Natural killer cell (primary cell): ENCODE results near the gene LACC1. TPM values are rescaled to one million over a fixed set of nuclear protein-coding genes. Genes with fewer than 3 reads are reported as not detected.

Experiments
- ATAC-seq, 3 donors: fragments of 150-1000 bp in 2 of 3; fragments of 200-7000 bp in 1 of 3; cut with Tn5 transposase; 1 replicate in 1 of 3; 2 replicates in 2 of 3; pipeline ENCODE4 v1.10.0; 2021; ENCODE audit warnings: mild to moderate bottlenecking in 2 of 3, moderate library complexity in 2 of 3
- DNase-seq, 2 donors: peaks; one replicate each; pipeline versions ENCODE4 v3.0.0 to v3.0.0-alpha.2; 2013 to 2021; ENCODE audit warnings: mixed read lengths in 1 of 2
- H3K27ac ChIP-seq: one replicate; pipeline ENCODE4 v1.5.1; 2013; ENCODE audit warnings: mild to moderate bottlenecking, low read length
- H3K27me3 ChIP-seq: one replicate; pipeline ENCODE4 v1.6.1; 2013; ENCODE audit warnings: low read length; ENCODE audit not compliant: control insufficient read depth, insufficient read depth
- H3K36me3 ChIP-seq: one replicate; pipeline ENCODE4 v1.6.1; 2013; ENCODE audit warnings: low read length; ENCODE audit not compliant: control insufficient read depth, insufficient read depth
- H3K4me1 ChIP-seq: one replicate; pipeline ENCODE4 v1.6.1; 2013; ENCODE audit warnings: low read length; ENCODE audit not compliant: control insufficient read depth, insufficient read depth
- H3K4me3 ChIP-seq: one replicate; pipeline ENCODE4 v1.5.1; 2013; ENCODE audit warnings: low read length
- H3K9me3 ChIP-seq: one replicate; pipeline ENCODE4 v1.6.1; 2013; ENCODE audit warnings: low read length; ENCODE audit not compliant: control insufficient read depth, insufficient read depth
- H3K27ac Mint-ChIP-seq, 2 donors: one replicate each; pipeline ENCODE4 v1.8.0; 2022; ENCODE audit warnings: mild to moderate bottlenecking in 2 of 2, mixed read lengths in 2 of 2, moderate library complexity in 1 of 2
- H3K27me3 Mint-ChIP-seq, 2 donors: one replicate each; pipeline ENCODE4 v1.8.0; 2022; ENCODE audit warnings: low read depth in 2 of 2, mixed read lengths in 2 of 2
- H3K36me3 Mint-ChIP-seq: one replicate; pipeline ENCODE4 v1.8.0; 2022; ENCODE audit warnings: mixed read lengths
- H3K4me1 Mint-ChIP-seq, 2 donors: one replicate each; pipeline ENCODE4 v1.8.0; 2022; ENCODE audit warnings: mixed read lengths in 2 of 2
- H3K4me3 Mint-ChIP-seq: one replicate; pipeline ENCODE4 v1.8.0; 2022; ENCODE audit warnings: mild to moderate bottlenecking, moderate library complexity, mixed read lengths
- H3K9me3 Mint-ChIP-seq, 2 donors: one replicate each; pipeline ENCODE4 v1.8.0; 2022; ENCODE audit warnings: mixed read lengths in 2 of 2
- WGBS: methylation state at CpG from one replicate; pipeline ENCODE4 v1.1.7; 2013; ENCODE audit warnings: missing lambda C conversion rate; ENCODE audit not compliant: insufficient coverage; 5-methylcytosine and 5-hydroxymethylcytosine counted together
- intact Hi-C: fragments of 100-400 bp; cut with micrococcal nuclease; formaldehyde crosslinking; loops from one replicate; pipeline ENCODE4 v1.14.2; 2022
- total RNA-seq, 4 donors: library from RNA; stranded (reverse); fragments of 120-200 nt in 1 of 4; gene quantifications; one replicate each; pipeline versions ENCODE4 v1.2.3 to v1.2.4, GENCODE V29; 2013 to 2022
- TF ChIP-seq, protein P1 (sequence below): fragments of 200-600 bp; IDR thresholded peaks from one replicate; pipeline ENCODE4 v1.8.0; 2022; ENCODE audit warnings: antibody characterized with exemption

LACC1 gene
- total RNA-seq, 3 donors from 2014 or later (not counting 1 experiment from before 2014, with no cell fraction given): 1.1 to 4.3 (median 2.8) TPM

DNA sequence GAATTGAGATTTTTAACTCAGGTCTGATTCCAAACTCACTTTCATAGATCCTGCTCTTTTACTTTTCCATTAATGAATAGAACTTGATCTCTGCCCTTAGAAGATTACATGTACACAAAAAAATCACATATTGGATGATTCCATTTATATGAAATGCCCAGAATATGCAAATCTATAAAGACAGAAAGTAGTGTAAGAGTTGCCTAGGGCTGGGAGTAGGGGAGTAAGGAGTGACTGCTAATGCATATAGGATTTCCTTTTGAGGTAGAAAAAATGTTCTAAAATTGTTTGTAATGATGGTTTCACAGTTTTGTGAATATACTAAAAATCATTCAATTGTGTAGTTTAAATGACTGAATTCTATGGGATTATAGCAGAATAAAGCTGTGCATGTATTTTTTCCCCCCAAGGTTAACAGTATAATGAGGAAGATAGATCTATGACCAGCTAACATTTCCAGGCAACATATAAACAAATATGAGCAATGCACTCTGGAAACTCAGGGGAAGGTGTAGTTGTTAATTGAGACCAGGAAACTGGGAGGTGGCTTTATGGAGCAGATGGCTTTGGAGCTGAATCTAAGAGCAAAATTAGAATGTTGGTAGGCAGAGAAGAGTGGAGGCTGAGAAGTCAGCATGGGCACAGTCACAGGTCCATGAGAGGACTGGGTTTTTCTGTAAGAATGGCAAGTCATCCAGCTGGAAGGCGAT, 41.4 kb downstream of the LACC1 start:
- Mint-ChIP-seq H3K4me1 (no peaks in the 10 kb centered on the region), H3K4me3 (no peak overlapping the region), H3K27ac (no peak overlapping the region), H3K9me3 (no peaks in the 10 kb centered on the region), H3K36me3 (no peaks in the 10 kb centered on the region), H3K27me3 (peaks cover 18 to 19% of the 10 kb centered on the region in 2 donors)
- H3K27me3 ChIP-seq: peaks cover 7% of the 10 kb centered on the region
- no peak overlapping the region for H3K4me3 ChIP-seq
- no peak for DNase-seq
- no peak overlapping the region for H3K27ac ChIP-seq
- no peaks in the 10 kb centered on the region for H3K4me1 ChIP-seq
- no peaks in the 10 kb centered on the region for H3K9me3 ChIP-seq
- TF ChIP-seq, protein P1, sequence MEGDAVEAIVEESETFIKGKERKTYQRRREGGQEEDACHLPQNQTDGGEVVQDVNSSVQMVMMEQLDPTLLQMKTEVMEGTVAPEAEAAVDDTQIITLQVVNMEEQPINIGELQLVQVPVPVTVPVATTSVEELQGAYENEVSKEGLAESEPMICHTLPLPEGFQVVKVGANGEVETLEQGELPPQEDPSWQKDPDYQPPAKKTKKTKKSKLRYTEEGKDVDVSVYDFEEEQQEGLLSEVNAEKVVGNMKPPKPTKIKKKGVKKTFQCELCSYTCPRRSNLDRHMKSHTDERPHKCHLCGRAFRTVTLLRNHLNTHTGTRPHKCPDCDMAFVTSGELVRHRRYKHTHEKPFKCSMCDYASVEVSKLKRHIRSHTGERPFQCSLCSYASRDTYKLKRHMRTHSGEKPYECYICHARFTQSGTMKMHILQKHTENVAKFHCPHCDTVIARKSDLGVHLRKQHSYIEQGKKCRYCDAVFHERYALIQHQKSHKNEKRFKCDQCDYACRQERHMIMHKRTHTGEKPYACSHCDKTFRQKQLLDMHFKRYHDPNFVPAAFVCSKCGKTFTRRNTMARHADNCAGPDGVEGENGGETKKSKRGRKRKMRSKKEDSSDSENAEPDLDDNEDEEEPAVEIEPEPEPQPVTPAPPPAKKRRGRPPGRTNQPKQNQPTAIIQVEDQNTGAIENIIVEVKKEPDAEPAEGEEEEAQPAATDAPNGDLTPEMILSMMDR: no peak
- WGBS: 86% methylated on average over 1 of the region's 1 CpG
- H3K36me3 ChIP-seq: no peaks in the 10 kb centered on the region
- intact Hi-C loops: no loop called here
- ATAC-seq: no peak

DNA sequence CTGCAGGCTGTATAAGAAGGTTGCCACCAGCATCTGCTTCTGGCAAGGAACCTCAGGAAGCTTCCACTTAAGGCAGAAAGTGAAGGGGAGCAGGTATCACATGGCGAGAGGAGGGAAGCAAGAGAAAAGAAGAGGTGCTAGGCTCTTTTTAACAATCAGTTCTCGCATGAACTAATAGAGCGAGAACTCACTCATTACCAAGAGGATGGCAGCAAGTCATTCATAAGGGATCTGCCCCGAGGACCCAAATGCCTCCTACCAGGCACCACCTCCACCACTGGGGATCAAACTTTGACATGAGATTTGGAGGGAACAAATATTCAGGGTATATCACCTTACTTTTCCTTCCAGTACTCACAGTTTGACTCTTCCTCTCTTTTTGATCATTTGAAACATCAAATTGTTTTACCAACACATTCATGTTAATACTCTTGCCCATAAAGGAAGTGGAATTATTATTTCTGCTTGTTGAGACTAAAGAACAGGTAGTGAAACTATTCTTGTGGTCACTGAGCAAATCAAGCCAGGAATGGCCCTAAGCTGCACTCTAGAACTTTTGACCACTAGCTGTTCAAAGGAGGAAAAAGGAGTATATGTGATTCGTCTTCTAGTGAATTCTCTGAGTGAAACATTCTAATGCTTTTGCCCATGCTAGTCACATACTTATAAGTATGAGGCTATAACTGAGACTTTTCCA, 45.0 kb downstream of the LACC1 start:
- Mint-ChIP-seq H3K9me3 (no peaks in the 10 kb centered on the region), H3K27ac (no peak overlapping the region), H3K36me3 (no peaks in the 10 kb centered on the region), H3K27me3 (peaks cover 12 to 26% of the 10 kb centered on the region in 2 donors), H3K4me1 (no peaks in the 10 kb centered on the region), H3K4me3 (no peak overlapping the region)
- peaks cover 4% of the 10 kb centered on the region for H3K27me3 ChIP-seq
- H3K4me1 ChIP-seq: no peaks in the 10 kb centered on the region
- H3K4me3 ChIP-seq: no peak overlapping the region
- no peak for ATAC-seq
- DNase-seq: no peak
- 94% methylated on average over 4 of the region's 5 CpGs for WGBS
- H3K27ac ChIP-seq: no peak overlapping the region
- TF ChIP-seq, protein P1: no peak
- intact Hi-C loops: no loop called here
- H3K9me3 ChIP-seq: no peaks in the 10 kb centered on the region
- H3K36me3 ChIP-seq: no peaks in the 10 kb centered on the region

DNA sequence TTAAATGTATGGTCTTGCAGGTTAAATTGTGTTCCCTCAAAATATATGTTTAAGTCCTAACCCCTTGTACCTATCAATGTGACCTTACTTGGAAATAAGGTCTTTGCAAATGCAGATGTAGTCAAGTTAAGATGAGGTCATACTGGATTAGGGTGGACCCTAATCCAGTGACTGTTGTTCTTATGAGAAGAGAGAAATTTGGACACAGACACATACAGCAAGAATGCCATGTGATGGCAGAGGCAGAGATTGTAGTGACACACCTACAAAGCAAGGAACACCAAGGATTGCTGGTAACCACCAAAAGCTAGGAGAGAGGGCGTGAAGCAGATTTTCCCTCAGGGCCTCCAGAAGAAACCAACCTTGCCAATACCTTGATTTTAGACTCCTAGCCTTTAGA, 50.2 kb downstream of the LACC1 start:
- no peaks in the 10 kb centered on the region for H3K36me3 ChIP-seq
- 86% methylated on average over 1 of the region's 1 CpG for WGBS
- no peak overlapping the region for H3K27ac ChIP-seq
- Mint-ChIP-seq H3K36me3 (no peaks in the 10 kb centered on the region), H3K4me1 (no peaks in the 10 kb centered on the region), H3K9me3 (no peaks in the 10 kb centered on the region), H3K27ac (no peak overlapping the region), H3K4me3 (no peak overlapping the region), H3K27me3 (peaks cover 10 to 13% of the 10 kb centered on the region in 2 donors)
- H3K27me3 ChIP-seq: no peaks in the 10 kb centered on the region
- no peak overlapping the region for H3K4me3 ChIP-seq
- no peaks in the 10 kb centered on the region for H3K4me1 ChIP-seq
- ATAC-seq (no peak), DNase-seq (no peak)
- TF ChIP-seq, protein P1: no peak
- H3K9me3 ChIP-seq: no peaks in the 10 kb centered on the region
- intact Hi-C loops: no loop called here
